ENCODE measurements around the gene ATP6AP2. TPM values are rescaled to one million over a fixed set of nuclear protein-coding genes. Genes with fewer than 3 reads are reported as not detected.
A peak's percentile ranks its signal among the peaks of the same experiment; 100 is the strongest.

The ATP6AP2 gene
- total and polyA plus RNA-seq, 9 donors: 63.2 to 184 (median 85.2) TPM

GRCh38 chrX:40544343-40545266 is 36.2 kb upstream of the ATP6AP2 start:
- TF ChIP-seq POLR2A (IDR thresholded peaks at IDR 0.05): no peak
- no peak for TF ChIP-seq CTCF (IDR thresholded peaks at IDR 0.05)
- no peak for TF ChIP-seq EP300 (IDR thresholded peaks at IDR 0.05)
- intact Hi-C loops (cut with DNase I): loop anchor here in 2 of 4 donors (5.0 to 10.0 kb wide), 2 partner anchors 98 to 710 kb away; no protein-coding TSS in a partner anchor
- Histone ChIP-seq H3K4me3 (no peak overlapping the region), H3K36me3 (no peaks in the 10 kb centered on the region), H3K4me1 (ENCODE audit: insufficient read depth) (no peaks in the 10 kb centered on the region), H3K27me3 (no peaks in the 10 kb centered on the region), H3K9me3 (no peaks in the 10 kb centered on the region), H3K27ac (peak overlapping the region in 1 of 2 donors; percentile 34)
- 45 to 55% (median 48%) methylated on average over 13 of the region's 13 CpGs for WGBS, 3 donors
- no peak for DNase-seq

GRCh38 chrX:40546870-40547269 is 33.9 kb upstream of the ATP6AP2 start:
- Histone ChIP-seq H3K9me3 (no peaks in the 10 kb centered on the region), H3K4me3 (no peak overlapping the region), H3K27me3 (no peaks in the 10 kb centered on the region), H3K36me3 (no peaks in the 10 kb centered on the region), H3K4me1 (ENCODE audit: insufficient read depth) (no peaks in the 10 kb centered on the region), H3K27ac (no peak overlapping the region)
- TF ChIP-seq CTCF (IDR thresholded peaks at IDR 0.05) (no peak), EP300 (IDR thresholded peaks at IDR 0.05) (no peak), POLR2A (IDR thresholded peaks at IDR 0.05) (no peak)
- no peak for DNase-seq
- 85 to 93% (median 92%) methylated on average over 2 of the region's 2 CpGs for WGBS, 3 donors
- intact Hi-C loops (cut with DNase I): loop anchor here in 2 of 4 donors (5.0 to 10.0 kb wide), 2 partner anchors 95 to 708 kb away; no protein-coding TSS in a partner anchor

- no peak for TF ChIP-seq EP300 (IDR thresholded peaks at IDR 0.05)
- no peak for TF ChIP-seq CTCF (IDR thresholded peaks at IDR 0.05)
- Histone ChIP-seq H3K27me3 (no peaks in the 10 kb centered on the region), H3K9me3 (no peaks in the 10 kb centered on the region), H3K36me3 (no peaks in the 10 kb centered on the region), H3K4me1 (ENCODE audit: insufficient read depth) (no peaks in the 10 kb centered on the region), H3K27ac (no peak overlapping the region), H3K4me3 (no peak overlapping the region)
- 52 to 57% (median 55%) methylated on average over 8 to 9 of the region's 9 CpGs for WGBS, 3 donors
- intact Hi-C loops (cut with DNase I): no loop called here
- DNase-seq: peak in 1 of 5 donors; percentile 36
Observed at GRCh38 chrX:40550066-40550465, 30.7 kb upstream of the ATP6AP2 start.

GRCh38 chrX:40552768-40553167 is 28.0 kb upstream of the ATP6AP2 start:
- H3K27me3 ChIP-seq: no peaks in the 10 kb centered on the region
- H3K36me3 ChIP-seq: no peaks in the 10 kb centered on the region
- no peak for DNase-seq
- H3K9me3 ChIP-seq: no peaks in the 10 kb centered on the region
- no peaks in the 10 kb centered on the region for H3K4me1 ChIP-seq (ENCODE audit: insufficient read depth)
- no peak overlapping the region for H3K4me3 ChIP-seq
- no peak overlapping the region for H3K27ac ChIP-seq
- WGBS, 3 donors: 61 to 70% (median 62%) methylated on average over 5 of the region's 5 CpGs
- intact Hi-C loops (cut with DNase I): no loop called here
- TF ChIP-seq CTCF (IDR thresholded peaks at IDR 0.05): no peak
- no peak for TF ChIP-seq EP300 (IDR thresholded peaks at IDR 0.05)
- no peak for TF ChIP-seq POLR2A (IDR thresholded peaks at IDR 0.05)

Measured in ovary (tissue), 9 donors.